ENCODE data around the gene UBE2E2.

- TF ChIP-seq ZNF317 (CRISPR knock-in tag; IDR thresholded peaks at IDR 0.05; ENCODE audit: borderline replicate concordance, low read depth) (no peak), ESRRA (CRISPR knock-in tag; IDR thresholded peaks at IDR 0.05; ENCODE audit: borderline replicate concordance) (no peak), CTCF (IDR thresholded peaks at IDR 0.05) (no peak), FOXP4 (CRISPR knock-in tag; IDR thresholded peaks at IDR 0.05) (no peak), RELA (CRISPR knock-in tag; IDR thresholded peaks at IDR 0.05; ENCODE audit: borderline replicate concordance) (no peak), E2F5 (CRISPR knock-in tag; IDR thresholded peaks at IDR 0.05) (no peak), ATF2 (CRISPR knock-in tag; IDR thresholded peaks at IDR 0.05; ENCODE audit: borderline replicate concordance, low read depth) (no peak), FOXJ3 (CRISPR knock-in tag; IDR thresholded peaks at IDR 0.05; ENCODE audit: borderline replicate concordance) (no peak)
These were observed 67.3 kb downstream of the UBE2E2 start for GRCh38 chr3:23270423-23270822.

Measured in WTC11 (cell line).